Endothelial cell of umbilical vein (primary cell): ENCODE results near the gene ETS1.

Experiments
- CTCF ChIP-seq, 2 donors: IDR thresholded peaks; 1 replicate in 1 of 2; 2 replicates in 1 of 2; pipeline ENCODE4 v1.5.1; 2011; ENCODE audit warnings: low read length in 2 of 2, mild to moderate bottlenecking in 2 of 2, moderate library complexity in 2 of 2, control low read depth in 1 of 2, inconsistent platforms in 1 of 2, low read depth in 1 of 2; ENCODE audit not compliant: insufficient read depth in 1 of 2; ENCODE audit errors: extremely low read depth in 1 of 2
- EZH2 ChIP-seq: IDR thresholded peaks from 2 replicates; pipeline ENCODE4 v1.6.1; 2012; ENCODE audit warnings: borderline replicate concordance, low read depth, mild to moderate bottlenecking, moderate library complexity, low read length, inconsistent platforms; ENCODE audit not compliant: severe bottlenecking
- FOS ChIP-seq: IDR thresholded peaks from 2 replicates; pipeline ENCODE4 v1.6.1; 2011; ENCODE audit warnings: mild to moderate bottlenecking, low read length, moderate library complexity, borderline replicate concordance; ENCODE audit not compliant: insufficient read depth
- MAX ChIP-seq: IDR thresholded peaks from 2 replicates; pipeline ENCODE4 v1.6.1; 2011; ENCODE audit not compliant: insufficient read depth, insufficient read length
- MYC ChIP-seq: IDR thresholded peaks from one replicate; pipeline ENCODE4 v1.6.1; 2011; ENCODE audit warnings: mild to moderate bottlenecking, low read depth, low read length
- POLR2A ChIP-seq: IDR thresholded peaks from 2 replicates; pipeline ENCODE4 v1.6.1; 2012; ENCODE audit warnings: low read depth, mild to moderate bottlenecking, control low read depth, low read length
- POLR2AphosphoS5 ChIP-seq: IDR thresholded peaks from 2 replicates; pipeline ENCODE4 v1.6.1; 2012; ENCODE audit warnings: low read depth, mild to moderate bottlenecking, control low read depth, low read length, moderate library complexity; ENCODE audit not compliant: insufficient read depth

GRCh38 chr11:128473636-128474035 is 113.7 kb downstream of the ETS1 start:
- TF ChIP-seq EZH2 (no peak), CTCF (IDR thresholded peaks at IDR 0.05; ENCODE audit: extremely low read depth in 1 of 2, insufficient read depth in 1 of 2, low read depth in 1 of 2, low read length in 2 of 2) (no peak), POLR2A (no peak), POLR2AphosphoS5 (no peak), FOS (no peak), MYC (no peak), MAX (no peak)
